HG03442 (cell line): ENCODE data around the gene MAN1C1.

ENCODE experiments used
- ATAC-seq: cut with Tn5 transposase; IDR thresholded peaks from one replicate; pipeline ENCODE4 v1.9.1; 2021; ENCODE audit warnings: mild to moderate bottlenecking, moderate library complexity; ENCODE audit not compliant: unreplicated experiment

Gene MAN1C1

GRCh38 chr1:25810341-25811299, 194.0 kb downstream of the MAN1C1 start:
- ATAC-seq, result no peak

DNA sequence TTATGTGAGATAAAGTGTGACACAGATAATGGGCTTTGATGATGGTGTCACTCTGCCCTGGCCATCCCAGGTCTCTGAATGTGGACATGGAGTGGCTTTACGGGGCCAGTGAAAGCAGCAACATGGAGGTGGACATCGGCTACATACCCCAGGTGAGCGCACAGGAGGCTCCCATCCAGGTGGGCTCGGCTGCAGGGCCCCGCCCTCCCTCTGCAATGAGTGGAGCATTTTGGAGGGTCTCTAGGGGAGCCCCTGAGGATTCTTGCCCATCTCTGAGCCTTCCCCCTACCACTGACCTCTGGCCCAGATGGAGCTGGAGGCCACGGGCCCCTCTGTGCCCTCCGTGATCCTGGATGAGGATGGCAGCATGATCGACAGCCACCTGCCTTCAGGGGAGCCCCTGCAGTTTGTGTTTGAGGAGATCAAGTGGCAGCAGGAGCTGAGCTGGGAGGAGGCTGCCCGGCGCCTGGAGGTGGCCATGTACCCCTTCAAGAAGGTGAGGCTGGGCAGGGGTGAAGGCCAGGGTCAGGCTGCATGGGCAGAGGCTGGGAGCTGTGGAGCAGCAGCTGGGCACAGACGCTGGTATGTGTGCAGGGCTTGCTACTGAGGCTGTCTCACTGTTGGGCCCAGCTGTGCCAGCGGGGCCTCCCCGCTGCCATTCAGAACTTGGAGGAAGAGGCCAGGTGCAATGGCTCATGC, 194.9 kb downstream of the MAN1C1 start:
- no peak for ATAC-seq

DNA sequence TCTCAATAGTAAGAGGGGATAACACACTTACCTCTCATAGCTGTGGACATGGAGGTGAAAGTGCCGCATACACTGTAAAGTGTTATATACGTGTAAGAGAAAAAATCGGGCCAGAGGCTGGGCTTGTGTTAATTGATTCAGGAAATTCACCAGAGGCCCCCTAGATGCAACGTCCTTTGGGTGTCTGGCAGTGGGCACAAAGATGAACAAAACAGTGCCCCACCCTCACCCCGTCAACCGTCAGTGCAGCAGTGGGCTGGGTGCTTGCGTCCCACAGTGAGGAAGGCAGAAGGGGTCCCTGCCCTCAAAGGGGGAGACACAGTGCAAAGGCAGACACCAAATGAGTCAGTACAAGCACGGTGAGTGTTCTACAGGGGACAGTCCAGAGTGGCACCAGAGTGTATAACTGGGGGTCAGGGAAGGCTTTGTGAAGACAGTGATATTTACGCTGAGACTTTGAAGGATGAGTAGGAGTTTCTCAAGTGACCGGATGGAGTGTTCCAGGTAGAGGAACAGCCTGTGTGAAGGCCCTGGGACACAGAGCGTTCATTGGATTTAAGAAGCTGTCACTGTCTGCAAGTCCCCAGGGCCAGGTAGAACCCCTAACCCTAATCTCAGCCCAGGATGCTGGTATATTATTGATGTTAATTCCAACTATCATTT, 196.6 kb downstream of the MAN1C1 start:
- no peak for ATAC-seq

DNA sequence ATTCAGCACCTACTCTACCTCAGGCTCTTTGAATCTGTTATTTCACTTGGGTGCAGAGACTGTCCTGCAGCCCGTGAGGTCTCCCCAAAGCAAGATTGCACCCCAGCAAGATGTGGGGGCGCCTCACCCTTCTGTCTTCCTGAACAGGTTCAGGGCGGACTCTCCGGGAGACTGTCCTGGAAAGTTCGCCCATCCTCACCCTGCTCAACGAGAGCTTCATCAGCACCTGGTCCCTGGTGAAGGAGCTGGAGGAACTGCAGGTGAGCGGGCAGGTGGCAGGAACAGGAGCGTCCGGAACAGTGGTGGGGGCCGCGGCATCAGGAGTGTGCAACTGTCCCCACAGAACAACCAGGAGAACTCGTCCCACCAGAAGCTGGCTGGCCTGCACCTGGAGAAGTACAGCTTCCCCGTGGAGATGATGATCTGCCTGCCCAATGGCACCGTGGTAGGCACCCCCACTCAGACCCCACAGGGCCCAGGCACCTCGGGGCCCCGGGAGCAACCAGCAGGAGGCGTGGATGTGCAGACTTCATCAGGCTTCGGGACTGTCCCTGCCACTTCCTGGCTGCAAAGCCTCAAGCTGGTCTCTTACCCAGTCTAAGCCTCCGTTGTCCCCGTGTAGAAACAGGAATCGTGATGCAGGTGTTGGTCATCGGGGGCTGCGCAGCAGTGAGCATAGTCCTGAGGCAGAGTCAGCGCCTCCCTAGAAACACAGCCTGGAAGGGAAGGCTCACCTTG, 197.3 kb downstream of the MAN1C1 start:
- no peak for ATAC-seq

- no peak for ATAC-seq
Measured at GRCh38 chr1:25814549-25815087, 198.0 kb downstream of the MAN1C1 start.

GRCh38 chr1:25815208-25816111, 198.9 kb downstream of the MAN1C1 start:
- ATAC-seq, result no peak

DNA sequence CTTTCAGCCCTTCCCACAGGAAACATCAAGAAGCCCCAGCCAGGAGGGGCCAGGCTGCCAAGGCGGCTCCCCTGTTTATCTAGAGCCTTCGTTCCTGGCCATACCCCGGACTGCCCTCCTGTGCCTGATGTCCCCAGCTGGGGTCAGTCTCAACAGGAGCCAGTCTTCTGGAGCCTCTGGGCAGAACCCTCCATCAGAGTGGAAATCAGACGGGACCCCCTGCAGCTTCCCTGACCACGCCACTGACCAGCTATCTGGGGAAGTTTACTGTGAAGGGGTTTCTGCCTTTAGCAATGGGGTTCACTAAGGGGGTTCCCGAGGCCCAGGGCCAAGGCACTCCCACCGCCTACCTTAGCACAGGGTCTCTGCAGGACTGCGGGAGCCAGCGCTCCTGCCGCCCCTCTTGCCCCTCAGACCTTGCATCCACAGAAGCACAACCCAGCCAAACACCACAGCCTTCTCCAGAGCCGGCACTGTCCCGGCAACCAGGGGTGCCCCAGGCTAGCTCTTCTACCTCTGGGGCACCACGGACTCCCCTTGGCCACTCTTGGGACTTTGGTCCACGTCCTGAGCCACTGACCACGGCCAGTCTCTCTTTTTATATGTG, 199.6 kb downstream of the MAN1C1 start:
- ATAC-seq, result no peak

DNA sequence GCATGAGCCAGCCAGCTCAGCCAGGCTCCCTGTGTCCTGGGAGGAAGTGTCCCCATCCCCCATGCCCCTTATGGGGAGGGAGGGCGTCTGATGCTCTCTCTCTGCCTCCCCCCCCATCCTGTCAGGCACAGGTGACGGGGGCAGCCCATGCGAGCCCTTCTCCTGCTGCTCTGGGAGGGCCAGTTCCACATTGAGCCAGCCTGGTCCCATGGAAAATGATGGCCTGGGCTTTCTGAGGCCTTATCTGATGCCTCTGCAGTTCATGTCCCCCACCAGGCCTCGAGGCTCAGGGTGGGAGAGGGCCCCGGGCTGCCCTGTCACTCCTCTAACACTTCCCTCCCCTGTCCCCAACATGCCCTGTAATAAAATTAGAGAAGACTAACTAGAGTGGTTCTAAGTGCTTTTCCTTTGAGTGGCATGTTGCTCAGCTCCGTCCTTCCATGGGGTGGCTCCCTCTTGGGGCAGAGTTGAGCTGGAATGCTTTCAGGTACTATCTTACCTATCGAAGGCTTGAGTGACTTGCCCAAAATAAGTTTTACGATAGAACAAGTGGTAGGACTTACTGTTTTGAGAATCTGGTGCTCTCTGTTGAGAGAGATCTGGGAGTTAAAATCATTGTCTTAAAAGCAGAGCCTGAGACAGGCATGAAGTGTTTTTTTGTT, 201.4 kb downstream of the MAN1C1 start:
- ATAC-seq, result no peak

DNA sequence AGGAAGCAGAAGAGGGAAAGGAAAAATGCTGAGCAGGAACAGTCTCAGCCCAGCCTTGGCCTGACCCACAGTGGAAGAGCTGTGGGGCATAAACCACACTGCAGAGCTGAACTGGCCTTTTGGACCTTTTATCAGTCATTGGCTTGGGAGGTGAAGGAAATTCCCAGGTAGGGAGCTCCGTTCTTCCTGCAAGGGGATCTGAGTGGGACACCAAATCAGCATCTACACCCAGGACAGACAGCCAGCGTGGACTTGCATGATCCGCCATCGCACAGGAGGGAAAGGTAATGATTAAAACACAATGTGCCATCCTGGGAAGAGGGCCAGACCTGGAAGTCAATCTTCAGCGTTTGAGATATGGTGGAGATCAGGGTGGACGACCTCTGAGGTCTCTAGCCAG, 202.0 kb downstream of the MAN1C1 start:
- no peak for ATAC-seq

DNA sequence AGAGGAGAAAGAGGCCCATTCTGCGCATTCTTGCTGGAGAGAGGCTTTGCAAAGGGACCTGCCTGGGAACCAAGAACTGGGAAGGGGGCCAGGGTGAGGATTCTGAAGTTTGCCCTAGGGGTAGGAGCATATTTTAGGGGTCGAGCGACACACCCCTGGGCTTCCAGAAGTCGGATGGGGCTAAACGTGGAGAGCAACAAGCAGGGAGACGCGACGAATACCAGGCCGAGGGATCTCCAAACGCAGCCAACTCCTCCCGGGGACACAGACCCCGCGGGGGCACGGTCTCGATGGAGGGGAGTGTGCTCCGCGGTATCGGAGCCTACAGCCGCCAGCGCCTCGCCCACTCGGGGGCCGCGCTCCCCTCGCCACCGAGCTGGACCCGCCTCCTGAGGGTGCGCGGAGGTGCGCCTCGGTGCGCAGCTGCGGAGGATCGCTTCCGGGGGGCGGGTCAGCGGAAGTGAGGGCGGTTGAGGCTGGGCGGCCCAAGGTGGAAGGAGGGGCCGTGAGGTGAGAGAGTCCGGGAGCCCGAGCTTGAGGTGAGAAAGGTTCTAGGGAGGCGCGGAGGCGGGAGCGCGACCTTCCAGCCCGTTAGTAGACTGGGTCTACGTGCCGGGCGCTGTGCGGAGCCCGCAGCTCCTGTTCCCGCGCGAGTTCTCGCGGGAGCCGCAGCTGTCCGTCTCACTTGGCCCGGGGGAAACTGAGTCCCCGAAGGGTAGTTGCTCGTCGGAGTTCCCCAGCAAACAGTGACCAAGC, 203.1 kb downstream of the MAN1C1 start, which contains the start of gene MTFR1L:
TSS of gene MTFR1L (plus strand) at position 464 of the 756 bp plus-strand sequence. CDS start 3,151 bp downstream, outside the sequence.
- ATAC-seq, result peak; percentile 85

GRCh38 chr1:25820247-25821111, 203.9 kb downstream of the MAN1C1 start:
- ATAC-seq, result peak; percentile 36

DNA sequence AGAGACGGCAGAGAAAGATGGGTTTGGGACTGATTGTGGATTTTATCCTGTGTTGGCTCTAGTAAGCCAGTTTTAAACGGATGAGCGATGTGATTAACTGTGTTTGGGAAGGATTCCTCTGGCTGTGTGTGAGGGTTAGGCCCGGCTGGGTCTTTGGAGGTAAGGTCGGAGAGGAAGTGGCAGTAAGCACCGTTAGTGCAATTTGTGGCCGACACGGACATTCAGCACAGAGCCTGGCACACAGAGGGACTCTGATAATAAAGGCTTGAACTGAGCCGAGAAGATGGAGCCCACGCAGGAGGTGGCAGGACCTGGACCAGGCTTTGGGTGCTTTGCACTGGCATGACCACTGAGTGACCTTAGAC, 204.5 kb downstream of the MAN1C1 start:
- no peak for ATAC-seq

DNA sequence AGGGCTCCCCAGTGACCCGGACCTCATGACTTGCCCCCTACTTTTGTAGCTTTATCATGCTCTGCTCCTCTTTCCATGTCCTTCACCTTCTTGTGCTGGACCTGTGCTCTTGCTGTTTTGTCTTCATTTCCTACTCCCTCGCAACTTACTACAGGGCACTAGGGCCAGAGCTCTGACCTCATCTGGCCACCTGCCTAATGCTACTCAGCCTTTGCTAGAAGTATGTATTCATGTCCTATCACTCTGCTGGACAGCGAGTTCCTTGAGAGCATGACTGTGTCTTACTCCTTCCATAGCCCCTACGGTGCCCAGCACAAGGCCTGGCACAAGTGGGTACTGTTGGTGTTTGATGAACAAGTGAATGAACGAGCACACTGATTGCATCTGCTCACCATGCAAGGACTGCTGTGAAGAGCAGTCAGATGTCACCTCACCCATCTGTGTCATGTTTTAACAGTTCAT, 205.1 kb downstream of the MAN1C1 start:
- ATAC-seq, result no peak

- ATAC-seq, result no peak
Measured at GRCh38 chr1:25825605-25826004, 209.0 kb downstream of the MAN1C1 start.

GRCh38 chr1:25826571-25826970, 210.0 kb downstream of the MAN1C1 start:
- ATAC-seq, result no peak

DNA sequence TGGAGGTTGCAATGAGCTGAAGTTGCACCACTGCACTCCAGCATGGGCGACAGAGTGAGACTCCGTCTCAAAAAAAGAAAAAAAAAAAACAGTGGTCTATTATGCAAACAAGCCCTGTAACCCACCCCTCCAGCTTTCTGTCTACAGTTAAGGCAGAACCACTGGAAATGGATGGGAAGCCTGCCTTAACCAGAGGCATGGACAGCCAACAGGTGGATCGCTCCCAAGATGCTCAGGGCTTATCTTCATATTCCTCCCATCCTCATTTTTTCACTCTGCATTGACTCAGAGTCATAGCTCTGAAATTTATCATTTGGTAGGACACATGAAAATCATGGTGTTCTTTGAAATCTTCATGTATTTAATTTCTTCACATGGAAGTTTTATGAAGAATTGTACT, 211.9 kb downstream of the MAN1C1 start:
- ATAC-seq, result no peak

GRCh38 chr1:25829046-25829445, 212.5 kb downstream of the MAN1C1 start:
- ATAC-seq, result no peak
